Activated effector memory CD4-positive, alpha-beta T cell treated with Interleukin-2 at 50 U/mL for 16 hours (primary cell): ENCODE results near the gene REEP1.
"Not testable (repeated sequence)": the region's sequence is repeated elsewhere in the genome, so short reads cannot be mapped to it uniquely, and the experiment has no call there.

ENCODE experiments used
- DNase-seq: peaks from one replicate; pipeline ENCODE4 v3.0.0-alpha.2; 2020

Gene REEP1

GRCh38 chr2:86241611-86242010, 95.8 kb downstream of the REEP1 start:
- DNase-seq: no peak

- no peak for DNase-seq
Observed at GRCh38 chr2:86240251-86240650, 97.2 kb downstream of the REEP1 start.

GRCh38 chr2:86239745-86240144, 97.7 kb downstream of the REEP1 start:
- no peak for DNase-seq

GRCh38 chr2:86239326-86239725, 98.1 kb downstream of the REEP1 start:
- DNase-seq: no peak

- no peak for DNase-seq
Observed at GRCh38 chr2:86238354-86238753, 99.1 kb downstream of the REEP1 start.

GRCh38 chr2:86237172-86237571, 100.3 kb downstream of the REEP1 start:
- DNase-seq: no peak

GRCh38 chr2:86235196-86235980, 102.0 kb downstream of the REEP1 start:
- DNase-seq: no peak

GRCh38 chr2:86234563-86235131, 102.8 kb downstream of the REEP1 start:
- no peak for DNase-seq

GRCh38 chr2:86233436-86233835, 104.0 kb downstream of the REEP1 start:
- DNase-seq: no peak

GRCh38 chr2:86232910-86233309, 104.5 kb downstream of the REEP1 start:
- no peak for DNase-seq

GRCh38 chr2:86232373-86232784, 105.0 kb downstream of the REEP1 start:
- no peak for DNase-seq

GRCh38 chr2:86231680-86232372, 105.6 kb downstream of the REEP1 start:
- DNase-seq: no peak

- no peak for DNase-seq
Observed at GRCh38 chr2:86230961-86231360, 106.5 kb downstream of the REEP1 start.

GRCh38 chr2:86229221-86229620, 108.2 kb downstream of the REEP1 start:
- DNase-seq: no peak

- not testable (repeated sequence) for DNase-seq
Observed at GRCh38 chr2:86228574-86228973, 108.9 kb downstream of the REEP1 start.

- DNase-seq: no peak
Observed at GRCh38 chr2:86227685-86228084, 109.7 kb downstream of the REEP1 start.

- DNase-seq: no peak
Observed at GRCh38 chr2:86226636-86227520, 110.5 kb downstream of the REEP1 start.

GRCh38 chr2:86226070-86226469, 111.4 kb downstream of the REEP1 start:
- DNase-seq: no peak

- DNase-seq: peak; percentile 31
Observed at GRCh38 chr2:86225581-86225980, 111.8 kb downstream of the REEP1 start.

GRCh38 chr2:86224645-86225355, 112.6 kb downstream of the REEP1 start:
- DNase-seq: no peak

GRCh38 chr2:86223927-86224560, 113.4 kb downstream of the REEP1 start:
- DNase-seq: no peak
